Astrocyte (in vitro differentiated cells and primary cell): ENCODE results near the gene PPP1R1A.

ENCODE experiments used
- EZH2 ChIP-seq: IDR thresholded peaks from 2 replicates; pipeline ENCODE4 v1.6.1; 2012; ENCODE audit warnings: mild to moderate bottlenecking, low read length, inconsistent platforms; ENCODE audit not compliant: insufficient read depth
- TF ChIP-seq, protein P1 (sequence below): IDR thresholded peaks from 2 replicates; pipeline ENCODE4 v1.5.1; 2011; ENCODE audit warnings: low read depth, mild to moderate bottlenecking, inconsistent platforms, low read length, moderate library complexity; ENCODE audit not compliant: insufficient read depth

DNA sequence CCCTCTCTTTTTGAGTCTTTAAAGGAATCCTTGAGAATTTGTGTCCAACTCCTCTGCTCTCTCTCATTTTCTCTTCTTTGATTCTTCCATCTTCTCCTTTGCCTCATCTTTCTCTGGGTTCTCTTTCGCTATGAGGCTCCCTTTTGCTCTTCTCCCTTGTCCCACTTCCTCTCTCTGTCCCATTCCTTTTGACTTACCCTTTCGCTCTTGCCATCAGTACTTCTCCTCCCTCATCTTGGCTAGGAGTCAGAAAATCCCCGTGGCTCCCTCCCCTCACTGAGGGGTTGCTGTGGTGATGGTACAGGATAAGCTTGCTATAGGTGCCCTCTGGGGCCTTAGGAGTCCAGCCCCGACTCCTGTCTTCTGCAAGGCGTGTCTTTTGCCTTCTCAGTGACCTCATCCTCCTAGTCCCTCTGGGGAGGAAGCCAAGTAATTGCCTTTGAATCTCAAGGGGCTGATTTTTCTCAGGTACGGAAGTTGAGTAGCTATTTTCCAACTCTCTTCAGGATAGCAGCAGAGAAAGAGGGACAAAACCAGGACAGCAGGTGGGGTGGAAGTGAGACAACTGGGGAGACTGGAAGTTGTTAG, 32.7 kb downstream of the PPP1R1A start:
- TF ChIP-seq, protein P1, sequence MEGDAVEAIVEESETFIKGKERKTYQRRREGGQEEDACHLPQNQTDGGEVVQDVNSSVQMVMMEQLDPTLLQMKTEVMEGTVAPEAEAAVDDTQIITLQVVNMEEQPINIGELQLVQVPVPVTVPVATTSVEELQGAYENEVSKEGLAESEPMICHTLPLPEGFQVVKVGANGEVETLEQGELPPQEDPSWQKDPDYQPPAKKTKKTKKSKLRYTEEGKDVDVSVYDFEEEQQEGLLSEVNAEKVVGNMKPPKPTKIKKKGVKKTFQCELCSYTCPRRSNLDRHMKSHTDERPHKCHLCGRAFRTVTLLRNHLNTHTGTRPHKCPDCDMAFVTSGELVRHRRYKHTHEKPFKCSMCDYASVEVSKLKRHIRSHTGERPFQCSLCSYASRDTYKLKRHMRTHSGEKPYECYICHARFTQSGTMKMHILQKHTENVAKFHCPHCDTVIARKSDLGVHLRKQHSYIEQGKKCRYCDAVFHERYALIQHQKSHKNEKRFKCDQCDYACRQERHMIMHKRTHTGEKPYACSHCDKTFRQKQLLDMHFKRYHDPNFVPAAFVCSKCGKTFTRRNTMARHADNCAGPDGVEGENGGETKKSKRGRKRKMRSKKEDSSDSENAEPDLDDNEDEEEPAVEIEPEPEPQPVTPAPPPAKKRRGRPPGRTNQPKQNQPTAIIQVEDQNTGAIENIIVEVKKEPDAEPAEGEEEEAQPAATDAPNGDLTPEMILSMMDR = no peak
- TF ChIP-seq EZH2 = no peak
